HG03175 (cell line): ENCODE results near the gene CAPN15.

Experiments
- ATAC-seq: cut with Tn5 transposase; IDR thresholded peaks from one replicate; pipeline ENCODE4 v1.9.1; 2021; ENCODE audit warnings: mild to moderate bottlenecking, moderate library complexity; ENCODE audit not compliant: unreplicated experiment

CAPN15 gene

GRCh38 chr16:574021-574760 lies 46.7 kb downstream of the CAPN15 start:
- no peak for ATAC-seq

GRCh38 chr16:575354-576196 lies 48.1 kb downstream of the CAPN15 start:
- no peak for ATAC-seq

- ATAC-seq, result no peak
Observed at GRCh38 chr16:576197-576822, 48.8 kb downstream of the CAPN15 start.

DNA sequence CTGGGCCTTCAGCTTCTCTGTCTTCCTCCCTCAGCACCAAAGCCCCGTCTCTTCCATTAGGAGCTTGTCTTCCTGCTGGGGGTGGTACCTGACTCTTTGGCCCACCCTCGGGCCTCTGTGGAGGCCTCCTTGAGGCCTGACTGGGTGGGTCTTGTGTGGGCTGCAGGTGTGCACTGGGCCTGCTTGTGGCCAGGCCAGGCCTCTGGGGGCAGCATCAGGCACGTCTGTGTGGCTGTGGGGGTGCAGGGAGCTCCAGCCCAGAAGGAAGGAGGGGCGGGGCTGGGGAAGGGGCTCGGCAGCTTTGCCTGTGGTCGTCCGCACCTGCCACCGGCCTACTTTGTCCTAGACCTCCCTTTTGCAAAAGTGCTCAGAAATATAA lies 49.3 kb downstream of the CAPN15 start:
- no peak for ATAC-seq

DNA sequence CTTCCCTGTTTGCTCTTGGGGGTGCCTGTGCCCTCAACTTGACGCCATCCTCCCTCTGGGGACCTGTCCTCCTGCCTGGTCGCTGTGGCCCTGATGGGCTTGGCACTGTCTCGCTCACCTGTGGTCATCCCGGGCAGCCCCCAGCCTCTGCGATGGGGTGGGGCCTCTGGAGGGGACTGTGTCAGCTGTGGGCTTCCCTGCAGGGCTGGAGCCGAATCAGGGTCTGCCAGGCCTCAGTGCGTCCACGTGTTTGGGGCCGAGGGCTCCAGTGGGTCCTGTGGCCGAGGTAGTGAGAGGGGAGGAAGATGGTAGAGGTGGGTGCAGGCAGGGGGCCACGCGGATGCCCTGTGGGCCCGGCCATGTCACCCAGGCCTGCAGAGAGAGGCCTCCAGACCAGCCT lies 50.3 kb downstream of the CAPN15 start:
- no peak for ATAC-seq

DNA sequence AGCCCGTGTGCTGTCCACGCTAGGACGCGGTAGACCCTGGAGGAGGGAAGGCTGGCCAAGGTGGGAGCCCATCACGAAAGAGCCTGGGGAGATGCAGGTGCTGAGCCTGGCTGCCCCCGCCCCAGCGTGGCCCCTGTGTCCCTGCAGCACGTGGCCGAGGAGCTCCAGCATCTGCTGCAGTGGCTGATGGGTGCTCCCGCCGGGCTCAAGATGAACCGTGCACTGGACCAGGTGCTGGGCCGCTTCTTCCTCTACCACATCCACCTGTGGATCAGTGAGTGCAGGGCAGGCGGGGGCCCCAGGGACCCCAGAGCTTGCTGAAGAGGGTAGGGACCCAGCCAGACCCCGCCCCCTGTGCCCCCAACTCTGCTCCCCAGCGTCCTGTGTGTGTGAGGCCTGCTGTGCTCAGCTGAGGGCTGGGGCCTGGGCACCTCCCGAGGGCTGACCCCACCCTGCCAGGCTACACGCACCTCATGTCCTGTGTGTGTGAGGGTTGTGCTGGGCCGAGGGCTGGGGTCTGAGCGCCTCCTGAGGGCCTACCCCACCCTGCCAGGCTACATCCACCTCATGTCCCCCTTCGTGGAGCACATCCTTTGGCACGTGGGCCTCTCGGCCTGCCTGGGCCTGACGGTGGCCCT lies 50.8 kb downstream of the CAPN15 start:
- ATAC-seq, result no peak

DNA sequence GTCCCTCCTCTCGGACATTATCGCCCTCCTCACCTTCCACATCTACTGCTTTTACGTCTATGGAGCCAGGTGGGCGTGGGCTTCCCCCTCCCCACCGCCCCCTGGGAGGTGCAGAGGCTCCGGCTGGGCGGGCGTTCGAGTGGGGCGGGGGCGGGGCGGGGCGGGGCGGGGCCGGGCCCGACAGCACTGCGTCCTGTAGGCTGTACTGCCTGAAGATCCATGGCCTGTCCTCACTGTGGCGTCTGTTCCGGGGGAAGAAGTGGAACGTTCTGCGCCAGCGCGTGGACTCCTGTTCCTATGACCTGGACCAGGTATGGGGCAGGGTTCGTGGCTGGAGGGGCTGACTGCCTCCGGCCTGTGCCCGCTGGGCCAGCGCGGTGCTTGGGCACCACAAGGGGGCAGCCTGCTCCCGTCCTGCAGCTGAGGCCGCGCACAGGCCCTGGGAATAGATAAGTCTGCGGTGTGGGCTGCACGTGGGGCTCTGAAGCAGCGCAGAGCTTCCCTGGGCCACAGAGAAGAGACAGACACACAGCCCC lies 51.4 kb downstream of the CAPN15 start:
- no peak for ATAC-seq

- no peak for ATAC-seq
Observed at GRCh38 chr16:580141-580945, 52.8 kb downstream of the CAPN15 start.

DNA sequence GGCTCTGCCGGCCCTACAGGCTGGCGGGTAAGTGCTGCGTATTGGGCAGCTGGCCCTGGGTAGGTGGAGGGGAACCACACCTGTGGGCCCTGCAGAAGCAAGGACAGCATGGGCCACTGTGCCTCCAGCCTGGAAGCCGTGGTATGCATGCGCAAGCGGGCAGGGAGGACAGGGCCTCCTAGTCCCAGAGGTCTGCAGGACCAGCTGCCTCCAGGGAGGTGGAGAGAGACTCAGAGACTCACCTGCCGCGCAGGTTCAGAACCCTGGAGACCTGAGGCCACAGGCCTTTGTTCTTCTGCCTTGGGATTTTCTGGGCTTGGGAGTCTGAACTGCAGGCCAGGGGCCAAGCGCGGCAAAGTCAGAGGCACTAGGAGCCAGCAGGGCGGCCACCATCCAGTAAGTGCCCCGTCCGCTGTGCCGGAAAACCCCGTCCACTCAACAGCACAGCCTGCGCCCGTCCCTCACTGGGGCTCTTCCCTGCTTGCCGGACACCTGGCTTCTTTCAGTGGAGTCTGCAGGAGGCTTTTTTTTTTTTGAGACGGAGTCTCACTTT lies 53.5 kb downstream of the CAPN15 start:
- no peak for ATAC-seq

GRCh38 chr16:582218-582613 lies 54.7 kb downstream of the CAPN15 start:
- ATAC-seq, result no peak

- no peak for ATAC-seq
Observed at GRCh38 chr16:582614-583331, 55.3 kb downstream of the CAPN15 start.

GRCh38 chr16:583470-583814 lies 55.9 kb downstream of the CAPN15 start:
- no peak for ATAC-seq

DNA sequence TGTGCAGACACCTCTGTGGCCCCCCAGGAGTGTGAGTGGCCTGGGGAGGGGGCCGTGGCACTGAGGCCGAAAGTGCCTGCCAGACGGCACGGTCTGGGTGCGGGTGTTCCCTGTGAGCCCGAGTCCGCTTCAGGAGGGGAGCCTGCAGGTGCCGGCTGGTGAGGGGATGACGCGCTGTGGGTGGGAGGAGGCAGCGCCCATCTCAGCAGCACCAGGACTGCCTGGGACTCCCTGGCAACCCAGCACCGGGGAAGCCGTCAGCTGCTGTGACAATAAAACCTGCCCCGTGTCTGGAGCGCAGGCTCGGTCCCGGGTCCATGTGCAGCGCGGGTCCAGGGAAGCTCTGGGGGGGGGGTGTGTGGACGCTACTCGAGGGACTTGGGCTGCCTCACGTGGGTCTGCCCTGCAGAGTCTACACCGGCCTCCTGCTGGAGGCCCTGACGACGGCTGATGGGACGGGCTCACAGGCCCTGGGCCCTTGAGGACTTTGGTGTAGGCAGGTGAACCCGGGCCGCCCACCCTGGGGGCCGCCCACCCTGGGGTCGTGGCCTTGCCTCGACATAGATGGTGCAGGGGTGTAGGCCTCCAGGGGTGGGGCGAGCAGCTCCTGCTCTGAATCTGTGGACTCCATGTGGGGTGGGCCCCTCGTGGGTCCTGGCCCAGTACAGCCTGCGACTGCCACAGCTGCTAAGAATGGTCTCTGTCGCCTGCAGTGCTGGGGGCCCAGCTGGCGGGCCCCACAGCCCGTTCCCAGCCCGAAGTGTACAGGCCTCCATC lies 56.5 kb downstream of the CAPN15 start:
- no peak for ATAC-seq

GRCh38 chr16:585351-585750 lies 57.8 kb downstream of the CAPN15 start:
- no peak for ATAC-seq

DNA sequence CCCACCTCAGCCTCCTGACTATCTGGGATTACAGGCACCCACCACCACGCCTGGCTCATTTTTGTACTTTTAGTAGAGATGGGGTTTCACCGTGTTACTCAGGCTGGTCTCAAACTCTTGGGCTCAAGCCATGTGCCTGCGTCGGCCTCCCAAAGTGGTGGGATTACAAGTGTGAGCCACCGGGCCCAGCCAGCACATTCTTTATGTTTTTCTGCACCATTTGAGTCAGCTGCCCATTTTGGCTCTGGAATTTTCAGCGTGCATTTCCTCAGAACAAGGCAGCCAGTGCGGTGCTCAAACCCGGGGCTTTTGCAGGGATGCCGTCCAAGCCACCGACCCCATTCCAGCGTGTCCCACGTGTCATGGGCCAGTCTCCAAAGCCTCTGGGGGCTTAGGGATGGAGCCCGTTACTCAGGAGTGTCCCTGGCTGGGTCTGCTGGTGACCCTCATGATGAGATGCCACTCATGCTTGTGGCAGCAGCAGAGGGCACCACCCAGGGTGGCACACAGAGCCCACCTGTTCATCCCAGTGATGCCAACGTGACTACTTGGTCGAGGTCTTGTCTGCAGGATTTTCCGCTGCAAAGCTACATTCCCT lies 58.6 kb downstream of the CAPN15 start:
- no peak for ATAC-seq

DNA sequence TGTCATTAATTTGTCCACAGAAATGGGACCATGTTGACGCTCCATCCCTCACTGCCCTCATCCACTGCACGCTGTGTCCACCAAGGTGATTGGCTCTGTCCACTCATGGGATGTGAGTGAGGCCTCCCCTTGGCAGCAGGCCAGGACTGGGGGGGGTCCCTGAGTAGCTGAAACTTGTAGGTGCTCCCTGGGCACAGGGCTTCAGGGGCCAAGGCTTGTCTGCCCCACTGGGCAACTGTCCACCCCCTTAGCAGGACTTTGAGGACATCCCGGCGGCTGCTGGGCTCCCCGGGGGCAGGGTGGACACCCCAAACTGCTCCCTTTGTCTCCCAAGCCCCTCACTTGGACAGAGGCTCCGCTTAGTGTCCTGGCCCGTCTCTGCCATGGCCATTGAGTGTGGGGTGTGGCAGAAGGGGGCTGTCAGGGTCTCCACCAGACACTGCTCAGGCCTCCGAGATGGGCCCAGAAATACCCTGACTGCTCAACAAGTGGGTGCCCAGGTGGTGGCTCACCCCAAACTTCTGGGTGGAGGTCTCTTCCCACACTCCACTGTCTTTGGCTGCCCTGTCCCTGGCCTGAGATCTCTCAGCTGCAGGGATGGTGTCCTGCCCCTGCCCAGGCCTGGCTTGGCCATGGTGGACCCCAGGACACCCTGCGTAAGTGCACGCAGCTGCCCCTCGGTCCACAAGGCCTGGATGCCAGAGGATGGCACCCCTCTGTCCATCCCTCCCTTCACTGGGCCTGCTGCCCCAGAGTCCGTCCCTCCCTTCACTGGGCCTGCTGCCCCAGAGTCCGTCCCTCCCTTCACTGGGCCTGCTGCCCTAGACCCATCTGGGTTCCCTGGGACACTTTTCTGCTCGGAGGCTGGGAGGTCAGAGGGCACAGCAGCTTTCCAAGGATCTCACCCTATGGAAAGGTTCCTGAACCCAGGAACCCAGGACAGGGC lies 59.4 kb downstream of the CAPN15 start:
- ATAC-seq, result no peak

- ATAC-seq, result peak; percentile 7
Observed at GRCh38 chr16:588639-588888, 61.1 kb downstream of the CAPN15 start.
